Activated CD4-positive, CD25-positive, alpha-beta regulatory T cell treated with anti-CD3 and anti-CD28 coated beads, Interleukin-2, amount 50 U/mL, for 16 hours (primary cell): Measurements from ENCODE around the gene PDLIM4.

Experiments
- DNase-seq: peaks from one replicate; pipeline ENCODE4 v3.0.0-alpha.2; 2020; ENCODE audit warnings: low read depth, low spot score

PDLIM4 gene

GRCh38 chr5:132305420-132305819, 47.9 kb downstream of the PDLIM4 start:
- DNase-seq: no peak

- no peak for DNase-seq
Observed at GRCh38 chr5:132308701-132309100, 51.2 kb downstream of the PDLIM4 start.

- no peak for DNase-seq
Observed at GRCh38 chr5:132309679-132310078, 52.2 kb downstream of the PDLIM4 start.

GRCh38 chr5:132310141-132310834, 52.8 kb downstream of the PDLIM4 start:
- no peak for DNase-seq

GRCh38 chr5:132313366-132313765, 55.9 kb downstream of the PDLIM4 start:
- DNase-seq: no peak

GRCh38 chr5:132313961-132314432, 56.5 kb downstream of the PDLIM4 start:
- no peak for DNase-seq

- no peak for DNase-seq
Observed at GRCh38 chr5:132315529-132316067, 58.1 kb downstream of the PDLIM4 start.

- DNase-seq: no peak
Observed at GRCh38 chr5:132319975-132320374, 62.5 kb downstream of the PDLIM4 start.

GRCh38 chr5:132321109-132321721, 63.7 kb downstream of the PDLIM4 start:
- DNase-seq: no peak

- DNase-seq: no peak
Observed at GRCh38 chr5:132322266-132322665, 64.8 kb downstream of the PDLIM4 start.
